CD4-positive, CD25-positive, alpha-beta regulatory T cell (primary cell): ENCODE measurements around the gene SRBD1. TPM values are rescaled to one million over a fixed set of nuclear protein-coding genes. Genes with fewer than 3 reads are reported as not detected.

ENCODE experiments used
- ATAC-seq, 2 donors: fragments of 150-1000 bp; cut with Tn5 transposase; one replicate each; pipeline ENCODE4 v1.10.0; 2021; ENCODE audit warnings: low read depth in 2 of 2, moderate number of reproducible peaks in 2 of 2, moderate library complexity in 1 of 2
- DNase-seq, 3 donors: peaks; one replicate each; pipeline versions ENCODE4 v3.0.0 to v3.0.0-alpha.2; 2012 to 2022; ENCODE audit warnings: mixed read lengths in 1 of 3
- H3K27ac ChIP-seq: one replicate; pipeline ENCODE4 v1.7.0; 2013; ENCODE audit warnings: mild to moderate bottlenecking, low read length; ENCODE audit not compliant: insufficient read depth, poor library complexity, severe bottlenecking
- H3K27me3 ChIP-seq: one replicate; pipeline ENCODE4 v1.7.0; 2013; ENCODE audit warnings: low read length; ENCODE audit not compliant: control insufficient read depth, insufficient read depth
- H3K36me3 ChIP-seq: one replicate; pipeline ENCODE4 v1.7.0; 2013; ENCODE audit warnings: mild to moderate bottlenecking, low read length, moderate library complexity; ENCODE audit not compliant: control insufficient read depth, insufficient read depth
- H3K4me1 ChIP-seq: 2 replicates; pipeline ENCODE4 v1.7.0; 2013; ENCODE audit warnings: mild to moderate bottlenecking, low read length; ENCODE audit not compliant: insufficient read depth, control insufficient read depth, poor library complexity, severe bottlenecking
- H3K4me3 ChIP-seq: one replicate; pipeline ENCODE4 v1.7.0; 2013; ENCODE audit warnings: low read depth, mild to moderate bottlenecking, low read length, moderate library complexity
- H3K9me3 ChIP-seq, 2 experiments: 1 replicate in 1 of 2; 2 replicates in 1 of 2; pipeline ENCODE4 v1.7.0; 2013; ENCODE audit warnings: low read length in 2 of 2, mild to moderate bottlenecking in 1 of 2, moderate library complexity in 1 of 2; ENCODE audit not compliant: control insufficient read depth in 2 of 2
- H3K27ac Mint-ChIP-seq, 3 donors: one replicate each; pipeline ENCODE4 v1.8.0; 2020 to 2022; ENCODE audit warnings: mild to moderate bottlenecking in 3 of 3, mixed read lengths in 3 of 3, moderate library complexity in 2 of 3
- H3K27me3 Mint-ChIP-seq: one replicate; pipeline ENCODE4 v1.8.0; 2022; ENCODE audit warnings: mild to moderate bottlenecking, mixed read lengths
- H3K36me3 Mint-ChIP-seq: one replicate; pipeline ENCODE4 v1.8.0; 2020; ENCODE audit warnings: mixed read lengths
- H3K4me1 Mint-ChIP-seq, 4 donors: one replicate each; pipeline ENCODE4 v1.8.0; 2020 to 2022; ENCODE audit warnings: mixed read lengths in 4 of 4, mild to moderate bottlenecking in 1 of 4
- H3K4me3 Mint-ChIP-seq, 4 donors: one replicate each; pipeline ENCODE4 v1.8.0; 2020 to 2022; ENCODE audit warnings: mild to moderate bottlenecking in 4 of 4, mixed read lengths in 4 of 4, moderate library complexity in 3 of 4
- H3K9me3 Mint-ChIP-seq, 7 donors: one replicate each; pipeline ENCODE4 v1.8.0; 2020 to 2022; ENCODE audit warnings: mixed read lengths in 7 of 7, mild to moderate bottlenecking in 3 of 7, moderate library complexity in 2 of 7
- polyA plus RNA-seq, 4 donors: library from polyadenylated mRNA; unstranded; fragments of 300-500 nt; fragmentation: Illumina TruSeq; gene quantifications; one replicate each; pipeline ENCODE4 v1.2.3, GENCODE V29; 2021
- total RNA-seq: library from RNA; stranded (reverse); gene quantifications from one replicate; pipeline ENCODE4 v1.2.3, GENCODE V29; 2022

The SRBD1 gene
- total and polyA plus RNA-seq, 5 donors from 2014 or later: 7.4 to 18.2 (median 9.4) TPM

GRCh38 chr2:45533771-45534170 lies 77.3 kb downstream of the SRBD1 start:
- Histone ChIP-seq H3K27me3 (no peaks in the 10 kb centered on the region), H3K27ac (no peak overlapping the region), H3K4me3 (no peak overlapping the region), H3K36me3 (peaks cover 5% of the 10 kb centered on the region), H3K9me3 (no peaks in the 10 kb centered on the region), H3K4me1 (no peaks in the 10 kb centered on the region)
- Mint-ChIP-seq H3K27me3 (no peaks in the 10 kb centered on the region), H3K9me3 (peaks cover 0 to 2% (median 0%) of the 10 kb centered on the region in 7 donors), H3K36me3 (peaks cover 51% of the 10 kb centered on the region), H3K4me3 (no peak overlapping the region), H3K4me1 (peaks cover 0 to 6% (median 2%) of the 10 kb centered on the region in 4 donors), H3K27ac (no peak overlapping the region)
- no peak for DNase-seq
- ATAC-seq: no peak

DNA sequence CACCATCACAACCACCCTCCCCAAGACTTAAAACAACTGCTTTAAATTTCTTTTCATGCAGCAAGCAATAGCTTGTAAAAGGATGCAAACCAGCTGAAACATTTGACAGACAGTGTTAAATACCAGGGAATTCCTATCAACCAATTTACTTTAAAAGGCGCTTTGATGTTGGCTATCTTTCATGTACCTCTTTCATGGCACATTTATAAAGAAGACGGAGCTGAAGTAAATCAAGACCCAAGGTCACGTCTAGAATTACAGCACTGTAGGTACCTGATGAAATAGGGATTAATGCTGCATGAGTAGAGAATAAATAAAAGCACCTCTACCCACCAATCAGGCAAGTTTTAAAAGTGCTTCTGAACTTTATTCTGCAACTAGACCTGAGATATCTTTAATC lies 78.9 kb downstream of the SRBD1 start:
- H3K4me1 ChIP-seq: no peaks in the 10 kb centered on the region
- peaks cover 4% of the 10 kb centered on the region for H3K36me3 ChIP-seq
- Mint-ChIP-seq H3K4me1 (peaks cover 0 to 8% (median 5%) of the 10 kb centered on the region in 4 donors), H3K27me3 (no peaks in the 10 kb centered on the region), H3K4me3 (no peak overlapping the region), H3K27ac (peak overlapping the region in 1 of 3 donors; percentile 5), H3K9me3 (peaks cover 0 to under 1% (median 0%) of the 10 kb centered on the region in 7 donors), H3K36me3 (peaks cover 46% of the 10 kb centered on the region)
- no peak overlapping the region for H3K4me3 ChIP-seq
- ATAC-seq (no peak), DNase-seq (no peak)
- no peaks in the 10 kb centered on the region for H3K27me3 ChIP-seq
- H3K27ac ChIP-seq: no peak overlapping the region
- H3K9me3 ChIP-seq: no peaks in the 10 kb centered on the region

DNA sequence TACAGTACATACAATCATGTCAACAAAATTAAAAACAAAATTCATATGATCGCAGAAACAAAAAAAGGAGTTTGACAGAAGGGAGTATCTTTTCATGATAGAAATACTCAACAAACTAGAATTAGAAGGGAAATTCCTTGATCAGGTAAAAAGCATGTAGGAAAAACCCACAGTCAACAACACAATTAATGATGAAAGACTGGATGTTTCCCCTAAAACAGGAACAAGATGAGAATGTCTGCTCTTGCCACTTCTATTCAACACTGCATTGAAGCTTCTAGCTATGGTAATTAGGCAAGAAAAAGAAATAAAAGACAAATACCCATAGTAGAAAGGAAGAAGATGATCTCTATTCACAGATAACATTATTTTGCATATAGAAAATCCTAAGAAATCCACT lies 87.1 kb downstream of the SRBD1 start:
- Histone ChIP-seq H3K27me3 (no peaks in the 10 kb centered on the region), H3K36me3 (peaks cover 2% of the 10 kb centered on the region), H3K27ac (no peak overlapping the region), H3K4me3 (no peak overlapping the region), H3K4me1 (no peaks in the 10 kb centered on the region), H3K9me3 (no peaks in the 10 kb centered on the region)
- no peak overlapping the region for H3K4me3 Mint-ChIP-seq
- no peak overlapping the region for H3K27ac Mint-ChIP-seq
- ATAC-seq: no peak
- DNase-seq: no peak
- peaks cover 0 to 13% (median 5%) of the 10 kb centered on the region in 4 donors for H3K4me1 Mint-ChIP-seq
- H3K9me3 Mint-ChIP-seq: peaks cover 0 to 3% (median 0%) of the 10 kb centered on the region in 7 donors
- peaks cover 55% of the 10 kb centered on the region for H3K36me3 Mint-ChIP-seq
- no peaks in the 10 kb centered on the region for H3K27me3 Mint-ChIP-seq

- Mint-ChIP-seq H3K27ac (no peak overlapping the region), H3K4me3 (no peak overlapping the region), H3K9me3 (no peaks in the 10 kb centered on the region), H3K36me3 (peaks cover 30% of the 10 kb centered on the region), H3K4me1 (peaks cover 0 to 11% (median 2%) of the 10 kb centered on the region in 4 donors), H3K27me3 (no peaks in the 10 kb centered on the region)
- Histone ChIP-seq H3K4me1 (no peaks in the 10 kb centered on the region), H3K36me3 (no peaks in the 10 kb centered on the region), H3K9me3 (no peaks in the 10 kb centered on the region), H3K27me3 (no peaks in the 10 kb centered on the region), H3K4me3 (no peak overlapping the region), H3K27ac (no peak overlapping the region)
- ATAC-seq: no peak
- DNase-seq: no peak
Observed at GRCh38 chr2:45518546-45518945, 92.5 kb downstream of the SRBD1 start.

GRCh38 chr2:45510701-45511420 lies 100.2 kb downstream of the SRBD1 start:
- H3K9me3 ChIP-seq: no peaks in the 10 kb centered on the region
- H3K4me1 Mint-ChIP-seq: peaks cover 0 to 11% (median 3%) of the 10 kb centered on the region in 4 donors
- no peaks in the 10 kb centered on the region for H3K4me1 ChIP-seq
- peaks cover 24% of the 10 kb centered on the region for H3K36me3 Mint-ChIP-seq
- H3K36me3 ChIP-seq: peaks cover 5% of the 10 kb centered on the region
- no peaks in the 10 kb centered on the region for H3K9me3 Mint-ChIP-seq
- no peak overlapping the region for H3K4me3 ChIP-seq
- no peak overlapping the region for H3K27ac ChIP-seq
- no peak for ATAC-seq
- no peak overlapping the region for H3K4me3 Mint-ChIP-seq
- no peak overlapping the region for H3K27ac Mint-ChIP-seq
- H3K27me3 ChIP-seq: no peaks in the 10 kb centered on the region
- no peaks in the 10 kb centered on the region for H3K27me3 Mint-ChIP-seq
- DNase-seq: no peak

- Mint-ChIP-seq H3K36me3 (peaks cover 14% of the 10 kb centered on the region), H3K4me1 (peaks cover 0 to 8% (median 5%) of the 10 kb centered on the region in 4 donors), H3K27me3 (no peaks in the 10 kb centered on the region), H3K27ac (no peak overlapping the region), H3K4me3 (no peak overlapping the region), H3K9me3 (no peaks in the 10 kb centered on the region)
- Histone ChIP-seq H3K4me1 (no peaks in the 10 kb centered on the region), H3K36me3 (no peaks in the 10 kb centered on the region), H3K27me3 (no peaks in the 10 kb centered on the region), H3K27ac (no peak overlapping the region), H3K4me3 (no peak overlapping the region), H3K9me3 (no peaks in the 10 kb centered on the region)
- no peak for ATAC-seq
- DNase-seq: no peak
Observed at GRCh38 chr2:45506756-45507155, 104.3 kb downstream of the SRBD1 start.

GRCh38 chr2:45505138-45505537 lies 105.9 kb downstream of the SRBD1 start:
- DNase-seq (no peak), ATAC-seq (no peak)
- no peak overlapping the region for H3K4me3 Mint-ChIP-seq
- Histone ChIP-seq H3K9me3 (no peaks in the 10 kb centered on the region), H3K36me3 (no peaks in the 10 kb centered on the region), H3K4me3 (no peak overlapping the region), H3K4me1 (no peaks in the 10 kb centered on the region), H3K27me3 (no peaks in the 10 kb centered on the region), H3K27ac (no peak overlapping the region)
- H3K9me3 Mint-ChIP-seq: peaks cover 0 to 3% (median 0%) of the 10 kb centered on the region in 7 donors
- H3K27ac Mint-ChIP-seq: no peak overlapping the region
- peaks cover 0 to 8% (median 4%) of the 10 kb centered on the region in 4 donors for H3K4me1 Mint-ChIP-seq
- no peaks in the 10 kb centered on the region for H3K27me3 Mint-ChIP-seq
- peaks cover 7% of the 10 kb centered on the region for H3K36me3 Mint-ChIP-seq
